NCI-H2107 (cell line): Measurements from ENCODE around the gene C1orf232.

ENCODE experiments used
- DNase-seq: peaks from one replicate; lab custom pipeline; 2025; lab: John Stamatoyannopoulos, UW

C1orf232 gene

GRCh38 chr1:26168410-26169197, at the start of gene C1orf232:
Gene C1orf232 (minus strand): TSS chr1:26168963. CDS start chr1:26168499, 464 bp downstream.
- peak; percentile 74 for DNase-seq

GRCh38 chr1:26215246-26215645, 46.5 kb upstream of the C1orf232 start:
- no peak for DNase-seq

DNA sequence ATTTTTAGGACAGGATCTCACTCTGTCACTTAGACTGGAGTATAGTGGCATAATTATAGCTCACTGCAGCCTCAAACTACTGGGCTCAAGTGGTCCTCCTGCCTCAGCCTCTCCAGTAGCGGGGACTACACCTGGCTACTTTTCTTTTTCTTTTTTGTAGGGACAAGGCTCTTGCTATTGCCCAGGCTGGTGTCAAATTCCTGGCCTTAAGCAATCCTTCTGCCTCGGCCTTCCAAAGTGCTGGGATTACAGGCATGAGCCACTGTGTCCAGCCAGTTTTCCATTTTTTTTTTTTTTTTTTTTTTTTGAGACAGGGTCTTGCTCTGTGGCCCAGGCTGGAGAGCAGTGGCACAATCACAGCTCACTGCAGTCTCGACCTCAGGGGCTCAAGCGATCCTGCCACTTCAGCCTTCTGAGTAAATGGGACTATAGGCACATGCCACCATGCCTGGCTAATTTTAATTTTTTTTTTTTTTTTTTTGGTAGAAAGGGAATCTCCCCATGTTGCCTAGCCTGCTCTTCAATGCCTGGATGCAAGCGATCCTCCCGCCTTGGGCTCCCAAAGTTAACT, 44.7 kb upstream of the C1orf232 start:
- DNase-seq = no peak

GRCh38 chr1:26212726-26213125, 44.0 kb upstream of the C1orf232 start:
- no peak for DNase-seq

DNA sequence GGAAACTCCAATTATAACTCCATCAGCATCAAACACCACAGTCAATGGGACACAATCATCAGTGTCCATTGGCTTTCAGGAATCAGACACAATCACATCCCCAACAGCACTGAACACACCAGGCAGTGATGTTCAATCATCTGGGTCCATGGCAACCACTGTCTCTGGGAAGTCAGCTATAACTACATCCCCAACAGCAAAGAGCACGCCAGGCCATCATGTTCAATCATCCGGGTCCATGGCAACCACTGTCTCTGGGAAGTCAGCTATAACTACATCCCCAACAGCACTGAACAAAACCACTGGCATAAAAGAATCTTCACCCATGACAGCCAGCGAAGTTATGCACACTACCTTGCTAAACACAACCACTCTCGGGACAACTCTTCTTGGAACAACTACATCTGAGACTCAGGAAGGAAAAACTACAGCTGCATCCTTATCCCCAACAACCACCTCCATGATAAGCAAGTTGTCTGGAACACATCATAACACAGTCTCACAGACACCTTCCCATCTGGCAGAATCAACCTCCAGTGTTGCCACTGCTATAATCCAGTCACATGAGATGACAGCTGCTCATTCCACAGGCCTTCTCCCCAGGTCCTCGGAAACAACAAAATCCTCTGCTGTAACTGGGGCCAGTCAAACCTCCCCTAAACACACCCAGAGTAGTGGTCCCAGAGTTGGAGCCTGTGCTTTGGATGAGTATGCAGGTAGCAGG, 41.5 kb upstream of the C1orf232 start:
- no peak for DNase-seq

- no peak for DNase-seq
Measured at GRCh38 chr1:26203642-26204318, 35.0 kb upstream of the C1orf232 start.

DNA sequence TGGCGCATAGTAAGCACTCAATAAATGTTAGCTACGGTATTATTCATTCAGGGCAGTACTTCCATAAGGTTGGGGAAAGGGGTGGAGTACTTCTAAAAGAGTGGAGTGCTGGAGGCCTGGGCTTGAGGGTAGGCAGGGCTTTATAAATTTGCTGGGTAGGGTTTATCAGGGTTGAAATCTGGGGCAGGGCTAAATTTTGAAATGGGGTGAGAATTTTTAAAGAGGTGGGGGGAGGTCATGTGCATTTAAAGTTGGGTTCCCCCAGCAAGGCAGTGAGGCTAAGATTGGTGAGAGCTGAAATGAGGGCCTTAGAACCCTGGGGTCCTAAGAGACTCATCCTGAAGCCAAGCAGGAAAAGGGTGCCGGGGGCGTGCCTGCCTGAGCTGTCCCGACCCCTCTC, 31.6 kb upstream of the C1orf232 start:
- no peak for DNase-seq

- no peak for DNase-seq
Measured at GRCh38 chr1:26197813-26198212, 29.1 kb upstream of the C1orf232 start.

GRCh38 chr1:26197301-26197700, 28.5 kb upstream of the C1orf232 start:
- no peak for DNase-seq

GRCh38 chr1:26195805-26196204, 27.0 kb upstream of the C1orf232 start:
- DNase-seq = no peak

DNA sequence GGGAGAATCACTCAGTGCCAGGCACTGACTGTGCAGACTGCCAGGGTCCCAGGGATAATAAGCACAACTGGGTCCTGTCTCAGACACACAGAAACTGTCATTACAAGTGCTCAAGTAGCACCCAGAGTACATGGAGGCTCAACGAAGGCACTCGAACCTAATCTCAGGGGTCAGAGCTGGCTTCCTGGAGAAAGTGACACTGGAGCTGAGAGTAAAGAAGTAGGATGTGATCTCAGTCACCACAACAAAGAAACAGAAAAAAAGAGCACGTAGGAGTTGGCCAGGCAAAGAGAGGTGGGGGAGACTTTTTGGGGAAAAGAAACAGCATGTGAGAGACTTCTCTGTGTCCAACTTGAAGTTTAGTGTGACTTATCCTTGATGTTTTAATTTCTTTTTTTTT, 23.0 kb upstream of the C1orf232 start:
- no peak for DNase-seq

GRCh38 chr1:26190373-26190987, 21.7 kb upstream of the C1orf232 start, which contains the start of gene CATSPER4:
Gene CATSPER4 (plus strand): TSS chr1:26190602. CDS start chr1:26190628, 26 bp downstream.
- DNase-seq = no peak

GRCh38 chr1:26189751-26190275, 21.1 kb upstream of the C1orf232 start:
- no peak for DNase-seq

DNA sequence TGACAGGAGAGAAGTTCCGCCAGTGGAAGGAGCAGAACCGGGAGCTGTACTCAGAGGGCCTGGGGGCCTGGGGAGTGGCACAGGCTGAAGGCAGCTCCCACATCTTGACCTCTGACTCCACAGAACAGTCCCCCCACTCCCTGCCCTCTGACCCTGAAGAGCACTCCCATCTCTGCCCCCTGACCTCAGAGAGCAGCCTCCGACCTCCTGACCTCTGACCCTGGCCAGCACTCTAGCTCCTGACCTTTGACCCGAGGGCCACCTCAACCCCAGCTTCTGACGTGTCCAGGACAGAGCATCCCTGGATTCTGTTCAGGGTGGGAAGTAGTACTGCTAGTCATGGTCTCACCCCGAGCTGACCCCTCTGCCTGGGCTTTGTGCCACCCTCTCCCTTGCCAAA, 20.6 kb upstream of the C1orf232 start:
- no peak for DNase-seq

- DNase-seq = no peak
Measured at GRCh38 chr1:26188477-26188876, 19.7 kb upstream of the C1orf232 start.

GRCh38 chr1:26187882-26188281, 19.1 kb upstream of the C1orf232 start:
- no peak for DNase-seq

DNA sequence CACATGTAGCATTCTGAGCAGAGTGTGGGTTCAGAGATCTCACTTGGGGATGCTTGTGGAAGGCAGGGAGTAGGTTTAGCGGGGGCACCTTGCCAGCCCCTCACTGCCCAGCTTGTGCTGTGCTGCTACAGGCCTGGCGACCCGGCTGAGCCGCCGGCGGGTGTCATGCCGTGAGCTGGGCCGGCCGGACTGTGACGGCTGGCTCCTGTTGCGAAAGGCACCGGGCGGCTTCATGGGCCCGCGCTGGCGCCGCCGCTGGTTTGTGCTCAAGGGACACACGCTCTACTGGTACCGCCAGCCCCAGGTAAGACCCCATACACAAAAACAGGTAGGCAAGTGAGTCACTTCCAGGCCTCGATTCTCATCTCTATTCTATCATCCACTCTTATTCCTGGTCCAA, 16.1 kb upstream of the C1orf232 start:
- DNase-seq = no peak

DNA sequence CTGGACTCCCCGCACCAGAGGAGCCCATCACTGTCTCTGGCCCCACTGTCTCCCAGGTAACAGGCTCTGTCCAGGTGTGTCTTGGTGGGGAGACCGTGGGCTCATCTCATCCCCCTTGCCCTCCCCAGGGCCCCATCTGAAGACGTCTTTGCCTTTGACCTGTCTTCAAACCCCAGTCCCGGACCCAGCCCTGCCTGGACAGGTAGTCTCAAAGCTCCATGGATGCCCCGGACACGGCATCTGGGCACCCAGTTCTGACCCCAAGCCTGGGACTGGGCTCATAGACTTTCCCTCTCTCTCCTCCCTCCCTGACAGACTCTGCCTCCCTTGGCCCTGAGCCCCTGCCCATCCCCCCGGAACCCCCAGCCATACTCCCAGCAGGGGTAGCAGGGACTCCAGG, 15.3 kb upstream of the C1orf232 start:
- DNase-seq = no peak

- no peak for DNase-seq
Measured at GRCh38 chr1:26182383-26182696, 13.6 kb upstream of the C1orf232 start.

- DNase-seq = no peak
Measured at GRCh38 chr1:26181586-26182382, 13.0 kb upstream of the C1orf232 start.

GRCh38 chr1:26180010-26180506, 11.3 kb upstream of the C1orf232 start:
- no peak for DNase-seq
